Activated naive CD8-positive, alpha-beta T cell (primary cell): ENCODE measurements around the gene TRAF3.
A peak's percentile ranks its signal among the peaks of the same experiment; 100 is the strongest.

Source experiments
- H3K27ac Mint-ChIP-seq: one replicate; pipeline ENCODE4 v1.8.0; 2021; ENCODE audit warnings: mixed read lengths
- H3K27me3 Mint-ChIP-seq: one replicate; pipeline ENCODE4 v1.8.0; 2021; ENCODE audit warnings: mixed read lengths
- H3K36me3 Mint-ChIP-seq: one replicate; pipeline ENCODE4 v1.8.0; 2021; ENCODE audit warnings: mixed read lengths
- H3K4me1 Mint-ChIP-seq: one replicate; pipeline ENCODE4 v1.8.0; 2021; ENCODE audit warnings: low read depth, mixed read lengths
- H3K4me3 Mint-ChIP-seq: one replicate; pipeline ENCODE4 v1.8.0; 2021; ENCODE audit warnings: mild to moderate bottlenecking, mixed read lengths
- H3K9me3 Mint-ChIP-seq: one replicate; pipeline ENCODE4 v1.8.0; 2021; ENCODE audit warnings: low read depth, mixed read lengths

The TRAF3 gene

GRCh38 chr14:102776761-102777710, at the start of gene TRAF3:
TSS of gene TRAF3 (plus strand) at chr14:102777449. CDS start at chr14:102870202, 92,753 bp downstream.
- Mint-ChIP-seq H3K4me3 (peak within 1 kb of the TSS; percentile 93), H3K27me3 (no peaks in the 10 kb centered on the region), H3K9me3 (no peaks in the 10 kb centered on the region), H3K36me3 (peaks cover 16% of the 10 kb centered on the region), H3K4me1 (peaks cover 50% of the 10 kb centered on the region), H3K27ac (peak within 1 kb of the TSS; percentile 93)

- Mint-ChIP-seq H3K36me3 (peaks cover 16% of the 10 kb centered on the region), H3K9me3 (no peaks in the 10 kb centered on the region), H3K4me3 (no peak overlapping the region), H3K27ac (no peak overlapping the region), H3K27me3 (no peaks in the 10 kb centered on the region), H3K4me1 (no peaks in the 10 kb centered on the region)
These were observed 48.7 kb upstream of the TRAF3 start for GRCh38 chr14:102728501-102728900.

- H3K36me3 Mint-ChIP-seq, result peaks cover 13% of the 10 kb centered on the region
- H3K4me1 Mint-ChIP-seq, result no peaks in the 10 kb centered on the region
- no peak overlapping the region for H3K27ac Mint-ChIP-seq
- H3K4me3 Mint-ChIP-seq, result no peak overlapping the region
- no peaks in the 10 kb centered on the region for H3K9me3 Mint-ChIP-seq
- H3K27me3 Mint-ChIP-seq, result no peaks in the 10 kb centered on the region
These were observed 48.0 kb upstream of the TRAF3 start for GRCh38 chr14:102729268-102729667.

- no peaks in the 10 kb centered on the region for H3K4me1 Mint-ChIP-seq
- H3K9me3 Mint-ChIP-seq, result no peaks in the 10 kb centered on the region
- no peaks in the 10 kb centered on the region for H3K27me3 Mint-ChIP-seq
- no peak overlapping the region for H3K4me3 Mint-ChIP-seq
- peaks cover 10% of the 10 kb centered on the region for H3K36me3 Mint-ChIP-seq
- H3K27ac Mint-ChIP-seq, result no peak overlapping the region
These were observed 47.4 kb upstream of the TRAF3 start for GRCh38 chr14:102729825-102730224.

GRCh38 chr14:102731101-102731870, 46.0 kb upstream of the TRAF3 start:
- H3K9me3 Mint-ChIP-seq, result no peaks in the 10 kb centered on the region
- H3K36me3 Mint-ChIP-seq, result peaks cover 10% of the 10 kb centered on the region
- peak overlapping the region; percentile 30 for H3K27ac Mint-ChIP-seq
- no peak overlapping the region for H3K4me3 Mint-ChIP-seq
- no peaks in the 10 kb centered on the region for H3K4me1 Mint-ChIP-seq
- no peaks in the 10 kb centered on the region for H3K27me3 Mint-ChIP-seq

GRCh38 chr14:102731871-102732800, 45.1 kb upstream of the TRAF3 start:
- no peak overlapping the region for H3K4me3 Mint-ChIP-seq
- peaks cover 6% of the 10 kb centered on the region for H3K36me3 Mint-ChIP-seq
- H3K9me3 Mint-ChIP-seq, result no peaks in the 10 kb centered on the region
- no peaks in the 10 kb centered on the region for H3K27me3 Mint-ChIP-seq
- H3K27ac Mint-ChIP-seq, result no peak overlapping the region
- H3K4me1 Mint-ChIP-seq, result no peaks in the 10 kb centered on the region

GRCh38 chr14:102732924-102733323, 44.3 kb upstream of the TRAF3 start:
- H3K27ac Mint-ChIP-seq, result peak overlapping the region; percentile 54
- H3K27me3 Mint-ChIP-seq, result no peaks in the 10 kb centered on the region
- no peaks in the 10 kb centered on the region for H3K9me3 Mint-ChIP-seq
- peaks cover 2% of the 10 kb centered on the region for H3K36me3 Mint-ChIP-seq
- H3K4me3 Mint-ChIP-seq, result no peak overlapping the region
- no peaks in the 10 kb centered on the region for H3K4me1 Mint-ChIP-seq

- no peaks in the 10 kb centered on the region for H3K9me3 Mint-ChIP-seq
- H3K36me3 Mint-ChIP-seq, result peaks cover 2% of the 10 kb centered on the region
- no peak overlapping the region for H3K4me3 Mint-ChIP-seq
- H3K4me1 Mint-ChIP-seq, result no peaks in the 10 kb centered on the region
- H3K27me3 Mint-ChIP-seq, result no peaks in the 10 kb centered on the region
- H3K27ac Mint-ChIP-seq, result no peak overlapping the region
These were observed 43.9 kb upstream of the TRAF3 start for GRCh38 chr14:102733326-102733725.

- Mint-ChIP-seq H3K9me3 (no peaks in the 10 kb centered on the region), H3K27me3 (no peaks in the 10 kb centered on the region), H3K4me1 (no peaks in the 10 kb centered on the region), H3K27ac (no peak overlapping the region), H3K36me3 (peaks cover 2% of the 10 kb centered on the region), H3K4me3 (no peak overlapping the region)
These were observed 42.8 kb upstream of the TRAF3 start for GRCh38 chr14:102734436-102734835.

GRCh38 chr14:102736956-102737355, 40.3 kb upstream of the TRAF3 start:
- H3K27me3 Mint-ChIP-seq, result no peaks in the 10 kb centered on the region
- H3K27ac Mint-ChIP-seq, result no peak overlapping the region
- H3K36me3 Mint-ChIP-seq, result peaks cover 5% of the 10 kb centered on the region
- H3K9me3 Mint-ChIP-seq, result no peaks in the 10 kb centered on the region
- no peaks in the 10 kb centered on the region for H3K4me1 Mint-ChIP-seq
- no peak overlapping the region for H3K4me3 Mint-ChIP-seq

GRCh38 chr14:102737402-102738372, 39.6 kb upstream of the TRAF3 start:
- no peak overlapping the region for H3K27ac Mint-ChIP-seq
- H3K27me3 Mint-ChIP-seq, result no peaks in the 10 kb centered on the region
- no peaks in the 10 kb centered on the region for H3K9me3 Mint-ChIP-seq

GRCh38 chr14:102738373-102739189, 38.7 kb upstream of the TRAF3 start:
- Mint-ChIP-seq H3K4me3 (no peak overlapping the region), H3K9me3 (peaks cover 3% of the 10 kb centered on the region)

More at GRCh38 chr14:102737402-102738372, 39.6 kb upstream of the TRAF3 start:
- no peaks in the 10 kb centered on the region for H3K4me1 Mint-ChIP-seq
- H3K36me3 Mint-ChIP-seq, result peaks cover 5% of the 10 kb centered on the region
- H3K4me3 Mint-ChIP-seq, result no peak overlapping the region

GRCh38 chr14:102739190-102739469, 38.1 kb upstream of the TRAF3 start:
- Mint-ChIP-seq H3K27me3 (no peaks in the 10 kb centered on the region), H3K4me1 (no peaks in the 10 kb centered on the region), H3K4me3 (no peak overlapping the region), H3K9me3 (peaks cover 3% of the 10 kb centered on the region), H3K36me3 (peaks cover 11% of the 10 kb centered on the region), H3K27ac (no peak overlapping the region)

More at GRCh38 chr14:102738373-102739189, 38.7 kb upstream of the TRAF3 start:
- Mint-ChIP-seq H3K27me3 (no peaks in the 10 kb centered on the region), H3K27ac (no peak overlapping the region), H3K36me3 (peaks cover 11% of the 10 kb centered on the region), H3K4me1 (no peaks in the 10 kb centered on the region)
